GM18870 (cell line): ENCODE results near the gene HERC5.
"Not testable (repeated sequence)": the region's sequence is repeated elsewhere in the genome, so short reads cannot be mapped to it uniquely, and the experiment has no call there.

Experiments used
- ATAC-seq: cut with Tn5 transposase; IDR thresholded peaks from one replicate; pipeline ENCODE4 v1.9.1; 2021; ENCODE audit warnings: moderate library complexity; ENCODE audit not compliant: unreplicated experiment

HERC5 gene

DNA sequence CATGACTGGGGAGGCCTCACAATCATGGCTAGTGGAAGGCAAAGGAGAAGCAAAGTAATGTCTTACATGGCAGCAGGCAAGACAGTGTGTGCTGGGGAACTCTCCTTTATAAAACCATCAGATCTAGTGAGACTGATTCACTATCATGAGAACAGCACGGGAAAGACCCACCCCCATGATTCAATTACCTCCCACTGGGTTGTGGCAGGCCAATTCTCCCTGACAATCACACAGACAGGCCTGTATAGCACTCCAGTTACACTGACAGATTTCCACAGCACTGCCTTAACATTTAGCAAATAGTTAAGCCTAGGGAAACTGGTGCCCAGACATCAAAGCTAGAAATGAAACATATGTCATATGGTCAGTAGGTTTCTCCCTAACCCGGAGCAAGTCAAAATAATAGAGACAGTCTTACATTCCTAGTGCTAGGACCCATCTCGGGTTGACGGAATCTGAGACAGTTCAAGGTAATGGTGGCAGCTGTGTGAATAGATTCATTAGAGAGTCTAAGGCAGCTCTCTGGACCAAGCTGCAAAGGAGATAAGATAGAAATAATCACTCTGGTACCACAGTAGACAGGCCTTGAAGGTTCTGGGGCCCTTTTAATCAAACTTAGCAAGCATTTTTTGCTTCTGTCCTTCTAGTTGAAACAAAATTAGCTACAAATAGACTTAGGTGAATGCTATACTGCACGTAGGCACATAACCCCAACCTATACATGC lies 9.4 kb upstream of the HERC5 start:
- ATAC-seq = no peak

DNA sequence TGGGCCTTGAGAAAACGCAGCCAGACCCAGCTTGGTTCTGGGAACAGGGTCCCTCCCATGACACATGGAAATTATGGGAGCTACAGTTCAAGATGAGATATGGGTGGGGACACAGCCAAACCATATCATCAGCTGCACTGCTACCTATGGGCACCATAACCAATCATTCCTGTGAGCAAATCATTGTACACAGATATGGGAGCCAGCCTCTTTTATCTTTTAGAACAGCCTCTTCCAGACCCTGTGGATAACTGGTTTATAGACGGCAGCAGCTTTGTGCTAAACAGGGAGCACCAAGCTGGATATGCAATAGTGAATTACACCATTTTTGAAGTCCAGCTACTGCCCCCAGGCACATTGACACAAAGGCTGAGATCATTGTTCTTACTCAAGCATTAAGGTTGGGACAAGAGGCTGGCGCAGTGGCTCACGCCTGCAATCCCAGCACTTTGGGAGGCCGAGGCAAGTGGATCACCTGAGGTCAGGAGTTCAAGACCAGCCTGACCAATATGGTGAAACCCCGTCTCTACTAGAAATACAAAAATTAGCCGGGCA lies 8.6 kb upstream of the HERC5 start:
- not testable (repeated sequence) for ATAC-seq

DNA sequence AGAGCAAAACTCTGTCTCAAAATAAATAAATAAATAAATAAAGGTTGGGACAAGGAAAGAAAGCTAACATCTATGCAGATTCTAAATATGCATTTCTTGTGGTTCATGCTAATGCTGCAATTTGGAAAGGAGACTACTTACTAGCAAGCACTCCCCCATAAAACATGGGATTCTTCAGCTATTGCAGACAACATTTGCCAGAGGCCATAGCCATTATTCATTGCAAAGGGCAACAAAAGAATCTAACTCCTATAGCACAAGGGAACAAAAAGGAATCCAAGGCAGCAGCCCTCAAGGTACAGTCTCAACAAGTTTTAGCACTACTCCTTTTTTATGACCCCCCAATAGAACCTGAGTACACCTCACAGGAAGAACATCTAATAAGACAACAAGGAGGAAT lies 8.0 kb upstream of the HERC5 start:
- ATAC-seq = no peak

DNA sequence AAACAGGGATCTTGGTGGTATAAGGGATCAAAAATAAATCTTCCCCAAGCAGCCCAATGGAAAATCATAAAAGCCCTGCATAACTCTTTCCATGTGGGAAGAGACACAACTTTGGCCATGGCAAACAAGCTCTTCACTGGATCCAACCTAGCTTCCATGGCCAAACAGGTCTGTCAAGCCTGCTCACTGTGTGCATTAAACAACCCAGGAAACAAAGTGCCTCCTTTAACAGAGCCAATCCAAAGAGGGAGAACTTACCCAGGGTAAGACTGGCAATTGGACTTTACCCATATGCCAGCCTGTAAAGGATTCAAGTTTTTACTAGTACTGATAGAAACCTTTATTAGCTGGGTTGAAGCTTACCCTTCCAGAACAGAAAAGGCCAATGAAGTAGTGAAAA lies 7.6 kb upstream of the HERC5 start:
- no peak for ATAC-seq

DNA sequence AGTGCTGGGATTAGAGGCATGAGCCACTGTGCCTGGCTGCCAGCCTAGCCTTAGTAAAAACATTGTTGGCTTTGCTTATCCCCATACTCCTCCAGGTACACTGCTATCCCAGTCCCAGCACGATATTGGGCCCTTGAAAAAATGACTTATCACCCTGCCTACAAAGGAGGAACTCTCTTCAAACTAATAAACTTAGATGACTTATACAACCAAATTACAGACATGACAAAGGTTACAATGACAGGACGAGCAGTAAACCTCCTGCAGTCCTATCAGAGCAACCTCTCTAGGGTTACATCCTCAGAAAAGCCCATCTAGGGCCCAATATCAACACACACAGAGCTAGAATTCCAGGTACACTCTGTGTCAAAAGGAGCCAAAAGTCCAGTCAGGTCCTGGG lies 5.7 kb upstream of the HERC5 start:
- ATAC-seq = no peak

DNA sequence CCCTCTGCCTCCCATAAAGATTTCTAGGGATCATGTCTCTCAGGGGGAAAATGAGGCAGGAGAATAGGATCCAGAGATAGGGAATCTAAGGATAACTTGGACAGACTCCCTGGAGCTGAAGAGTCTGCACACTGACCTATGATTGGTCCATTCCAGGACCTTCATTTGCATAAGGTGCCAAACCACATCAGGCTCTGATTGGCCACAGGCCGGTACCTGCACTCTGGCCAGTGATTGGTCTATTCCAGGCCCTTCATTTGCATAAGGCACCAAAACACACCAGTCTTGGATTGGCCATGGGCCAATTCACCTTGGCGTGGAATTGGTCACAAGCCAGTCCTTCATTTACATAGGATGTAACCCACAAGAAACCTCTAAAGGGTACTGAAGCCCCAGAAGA lies 4.0 kb upstream of the HERC5 start:
- no peak for ATAC-seq

DNA sequence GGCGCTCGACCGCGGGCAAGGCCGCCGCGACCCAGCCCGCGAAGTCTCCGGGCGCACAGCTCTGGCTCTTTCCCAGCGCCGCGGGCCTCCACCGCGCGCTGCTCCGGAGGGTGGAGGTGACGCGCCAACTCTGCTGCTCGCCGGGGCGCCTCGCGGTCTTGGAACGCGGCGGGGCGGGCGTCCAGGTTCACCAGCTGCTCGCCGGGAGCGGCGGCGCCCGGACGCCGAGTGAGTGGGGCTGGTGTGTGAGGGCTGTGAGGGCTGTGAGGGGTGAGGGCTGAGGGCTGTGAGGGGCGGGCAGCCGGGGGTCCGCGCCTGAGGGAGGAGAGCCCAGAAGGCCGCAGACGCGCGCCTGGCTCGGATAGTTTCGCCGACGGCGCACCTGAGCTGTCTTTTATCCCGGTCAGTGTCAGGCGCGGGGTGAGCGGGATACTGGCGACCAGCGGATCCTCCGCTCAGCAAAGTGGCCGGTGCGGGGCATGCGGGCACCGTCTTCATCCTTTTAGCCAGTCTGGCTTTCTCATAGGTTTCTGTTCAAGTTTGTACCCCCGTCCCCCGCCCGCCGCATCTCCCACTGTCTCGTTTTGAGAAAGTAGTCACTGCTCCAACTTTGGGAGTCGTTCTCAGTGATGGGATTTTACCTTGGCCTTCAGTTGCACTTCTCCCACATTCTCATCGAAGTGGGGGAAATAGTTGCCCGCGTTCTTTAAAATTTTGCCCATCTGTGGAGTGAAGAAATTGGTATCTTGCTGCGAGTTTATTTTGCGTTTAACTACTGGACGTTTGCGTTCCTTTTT lies 586 bp downstream of the HERC5 start:
- peak; percentile 30 for ATAC-seq

DNA sequence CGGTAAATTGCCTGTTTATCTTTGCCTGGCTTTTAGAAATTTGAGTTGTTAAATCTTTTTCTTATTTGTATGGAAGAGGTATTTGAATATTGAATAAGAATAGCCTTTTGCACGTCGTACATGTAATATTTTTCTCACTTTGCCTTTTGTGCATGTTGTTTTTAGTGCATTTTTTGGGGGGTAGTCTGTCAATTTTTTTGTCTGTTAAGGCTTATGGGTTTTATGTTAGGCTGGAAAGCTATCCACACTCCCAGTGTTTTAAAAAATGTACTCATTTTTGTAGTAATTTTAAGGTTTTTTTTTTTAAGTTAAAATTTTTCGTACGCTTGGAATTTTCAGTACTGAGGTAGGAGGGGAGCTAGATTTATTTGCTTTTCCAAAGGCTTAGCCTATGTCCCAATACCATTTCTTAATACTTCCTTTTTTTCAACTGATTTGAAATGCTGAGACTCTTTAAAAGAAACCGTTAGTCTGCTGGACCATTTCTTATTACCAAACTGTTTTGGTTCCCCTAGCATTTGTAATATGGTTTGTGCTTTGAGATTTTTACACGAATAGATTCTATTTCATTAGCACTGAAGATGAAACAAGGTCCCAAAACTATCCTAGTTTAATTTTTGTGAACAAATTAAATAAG lies 1.3 kb downstream of the HERC5 start:
- no peak for ATAC-seq

DNA sequence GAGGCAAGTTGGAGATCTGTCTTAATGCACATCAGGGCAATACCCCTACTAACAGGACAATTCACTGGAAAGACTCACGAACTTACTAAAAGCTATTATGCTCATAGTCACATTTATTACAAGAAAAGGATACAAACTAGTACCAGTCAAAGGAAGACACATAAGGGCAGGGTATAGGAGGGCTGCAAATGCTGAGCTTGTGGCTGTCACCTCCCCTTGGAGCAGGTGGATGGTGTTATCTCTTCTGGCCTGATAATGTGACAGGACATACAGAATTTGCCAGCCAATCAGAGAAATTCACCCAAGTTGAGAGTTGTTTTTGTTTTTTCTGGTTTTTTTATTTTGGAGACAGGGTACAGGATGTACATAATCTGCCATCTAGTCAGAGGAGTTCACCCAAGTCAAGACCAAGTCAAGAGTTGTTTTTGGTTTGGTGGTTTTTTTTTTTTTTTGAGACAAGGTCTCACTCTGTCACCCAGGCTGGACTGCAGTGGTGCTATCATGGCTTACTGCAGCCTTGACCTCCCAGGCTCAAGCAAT lies 8.8 kb downstream of the HERC5 start:
- no peak for ATAC-seq

DNA sequence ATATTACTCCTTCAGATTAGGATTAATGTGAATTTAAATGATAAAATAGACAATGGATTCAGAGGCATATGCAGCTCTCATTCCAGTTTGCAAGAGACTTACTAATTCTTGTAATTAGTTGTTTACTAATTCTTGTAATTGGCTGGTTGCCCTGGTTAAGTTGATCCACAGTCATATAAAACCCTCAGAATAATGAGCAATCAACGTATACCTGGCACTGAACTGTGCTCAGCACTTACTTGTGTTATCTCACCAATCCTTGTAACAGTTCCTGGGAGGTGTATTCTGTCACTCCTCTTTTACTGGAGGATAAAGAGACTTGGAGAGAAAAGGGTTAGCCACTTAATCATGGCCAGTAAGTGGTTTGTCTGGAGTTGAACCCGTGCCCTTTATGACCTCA lies 10.5 kb downstream of the HERC5 start:
- ATAC-seq = no peak

DNA sequence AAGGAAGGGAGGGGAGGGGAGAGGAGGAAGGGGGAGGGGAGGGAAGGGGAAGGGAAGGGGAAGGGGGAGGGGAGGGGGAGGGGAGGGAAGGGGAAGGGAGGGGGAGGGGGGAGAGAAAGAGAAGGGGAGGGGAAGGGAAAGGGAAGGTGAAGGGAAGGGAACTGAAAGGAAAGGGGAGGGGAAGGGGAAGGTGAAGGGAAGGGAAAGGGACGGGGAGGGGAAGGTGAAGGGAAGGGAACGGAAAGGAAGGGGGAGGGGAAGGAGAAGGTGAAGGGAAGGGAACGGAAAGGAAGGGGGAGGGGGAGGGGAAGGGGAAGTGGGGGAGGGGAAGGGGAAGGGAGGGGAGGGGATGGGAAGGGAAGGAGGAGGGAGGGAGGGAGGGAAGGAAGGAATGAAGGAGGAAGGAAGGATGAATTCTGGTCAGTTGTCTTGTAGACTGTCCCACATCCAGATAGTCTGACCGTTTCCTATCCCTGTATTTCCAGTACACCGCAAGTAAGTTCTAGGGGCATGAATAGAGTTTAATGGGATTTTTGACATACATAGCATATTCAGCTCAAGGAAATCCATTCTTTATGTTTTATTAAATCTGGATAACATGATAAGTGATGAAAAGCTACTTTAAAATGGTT lies 20.4 kb downstream of the HERC5 start:
- no peak for ATAC-seq

DNA sequence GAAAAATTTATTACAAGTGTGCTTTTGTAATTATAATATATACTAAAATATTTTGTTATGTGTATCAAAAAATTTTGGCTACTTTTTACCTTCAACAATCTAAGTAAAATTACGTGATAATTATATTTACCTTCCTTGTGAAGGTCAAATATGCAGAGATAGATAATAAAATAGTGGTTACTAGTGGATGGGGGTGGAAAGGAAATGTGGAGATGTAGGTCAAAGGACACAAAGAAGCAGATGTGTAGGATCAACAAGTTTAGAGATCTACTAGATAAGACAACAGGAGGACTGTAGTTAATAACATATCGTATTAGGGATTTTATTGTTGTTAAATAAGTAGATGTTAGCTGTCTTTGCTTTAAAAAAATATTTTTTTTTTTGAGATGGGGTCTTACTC lies 21.3 kb downstream of the HERC5 start:
- no peak for ATAC-seq

DNA sequence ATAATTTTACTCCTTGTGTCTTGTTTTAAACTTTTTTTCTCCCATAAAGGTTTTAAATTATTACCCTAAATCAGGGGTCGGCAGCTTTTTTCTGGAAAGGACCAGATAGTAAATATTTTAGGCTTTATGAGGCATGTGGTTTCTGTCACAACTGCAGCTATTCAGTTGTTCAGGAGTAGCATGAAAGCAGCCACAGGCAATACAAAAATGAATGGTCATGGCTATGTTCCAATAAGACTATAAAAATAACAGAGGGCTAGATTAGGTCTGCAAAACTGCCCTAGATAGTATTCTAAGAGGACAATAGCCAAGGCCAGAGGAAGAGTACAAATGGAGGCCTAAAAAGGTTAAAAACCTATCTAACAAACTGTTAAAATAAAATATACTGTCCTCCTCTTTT lies 24.6 kb downstream of the HERC5 start:
- no peak for ATAC-seq

DNA sequence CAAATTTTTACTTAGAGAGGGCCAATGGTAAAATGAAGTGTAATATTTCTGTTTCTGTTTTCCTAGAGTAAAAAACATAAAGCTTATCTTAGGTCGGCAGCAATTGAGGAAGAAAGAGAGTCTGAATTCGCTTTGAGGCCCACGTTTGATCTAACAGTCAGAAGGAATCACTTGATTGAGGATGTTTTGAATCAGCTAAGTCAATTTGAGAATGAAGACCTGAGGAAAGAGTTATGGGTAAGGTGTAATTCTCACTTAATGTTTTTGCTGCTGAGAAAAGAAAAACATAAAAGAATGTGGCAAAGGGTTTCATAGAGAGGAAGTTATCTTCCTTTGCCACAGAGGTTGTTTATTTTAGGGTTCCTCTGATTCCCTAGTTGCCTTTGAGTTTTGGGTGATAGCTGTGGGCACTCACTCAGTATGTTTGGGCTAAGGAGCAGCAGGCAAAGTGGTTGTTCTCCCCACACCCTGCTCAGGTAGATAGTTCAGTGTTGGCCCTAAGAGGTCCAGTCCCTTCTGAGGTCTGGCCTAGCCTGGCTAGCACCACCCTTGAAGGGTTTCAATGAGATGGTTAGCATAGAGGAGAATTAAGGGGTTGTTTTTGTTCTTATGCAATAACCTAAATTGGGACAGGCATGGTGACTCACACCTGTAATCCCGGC lies 32.3 kb downstream of the HERC5 start:
- no peak for ATAC-seq

DNA sequence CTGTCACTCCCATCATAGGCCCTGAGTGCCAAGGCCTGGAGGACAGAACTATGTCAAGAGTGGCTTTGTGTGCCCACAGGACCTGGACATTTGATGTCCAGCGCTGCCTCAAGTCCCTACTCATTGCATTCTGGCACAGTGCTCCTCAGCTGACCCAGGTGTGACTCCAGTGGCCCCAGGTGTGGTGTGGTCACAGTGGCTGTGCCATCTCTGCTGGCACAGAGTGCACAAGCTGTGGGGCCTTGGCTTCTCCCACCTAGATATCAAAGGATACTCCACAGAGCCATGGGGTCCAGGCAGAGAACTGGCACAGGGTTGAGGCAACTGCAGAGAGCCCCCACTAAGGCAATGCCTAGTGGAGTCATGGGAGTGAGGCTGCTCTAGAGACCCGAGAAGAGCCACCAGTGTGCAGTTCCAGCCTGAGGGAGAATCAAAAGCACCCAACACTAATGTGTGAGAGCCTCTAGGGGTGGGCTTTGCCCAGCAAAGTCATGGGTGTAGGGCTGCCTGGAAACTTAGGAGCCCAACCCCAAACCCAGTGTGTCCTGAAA lies 41.0 kb downstream of the HERC5 start:
- no peak for ATAC-seq

DNA sequence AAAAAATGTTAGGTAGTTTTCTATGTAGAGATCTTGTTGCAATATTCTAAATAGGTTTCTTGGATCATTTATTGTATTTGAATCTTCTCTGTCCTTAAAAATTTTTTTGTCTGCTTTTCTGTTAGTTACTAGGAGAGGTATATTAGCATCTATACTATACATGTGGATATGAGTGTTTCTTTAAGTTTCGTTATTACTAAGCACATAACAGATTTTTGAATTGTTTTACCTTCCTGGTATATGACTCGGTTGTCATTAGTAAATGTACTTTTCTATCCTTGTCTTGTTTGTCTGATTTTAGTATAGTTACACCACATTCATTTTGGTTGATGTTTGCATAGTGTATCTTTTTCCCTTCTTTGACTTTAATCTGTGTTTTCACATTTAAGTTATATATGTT lies 46.4 kb downstream of the HERC5 start:
- ATAC-seq = no peak

DNA sequence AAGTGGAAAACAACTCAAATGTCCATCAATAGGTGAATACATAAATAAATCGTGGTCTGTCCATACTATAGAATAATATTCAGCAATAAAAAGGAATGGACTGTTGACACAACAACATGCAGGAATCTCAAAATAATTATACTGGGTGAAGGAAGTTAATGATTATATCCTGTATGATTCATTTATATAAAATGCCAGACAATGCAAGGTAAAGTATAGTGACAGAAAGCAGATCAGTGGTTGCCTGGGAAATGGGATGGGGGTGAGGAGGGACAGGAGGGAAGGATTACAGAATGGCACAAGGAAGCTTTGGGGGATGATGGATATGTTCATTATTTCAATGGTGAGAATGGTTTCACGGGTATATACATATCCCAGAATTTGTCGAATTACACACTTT lies 54.3 kb downstream of the HERC5 start:
- ATAC-seq = no peak

DNA sequence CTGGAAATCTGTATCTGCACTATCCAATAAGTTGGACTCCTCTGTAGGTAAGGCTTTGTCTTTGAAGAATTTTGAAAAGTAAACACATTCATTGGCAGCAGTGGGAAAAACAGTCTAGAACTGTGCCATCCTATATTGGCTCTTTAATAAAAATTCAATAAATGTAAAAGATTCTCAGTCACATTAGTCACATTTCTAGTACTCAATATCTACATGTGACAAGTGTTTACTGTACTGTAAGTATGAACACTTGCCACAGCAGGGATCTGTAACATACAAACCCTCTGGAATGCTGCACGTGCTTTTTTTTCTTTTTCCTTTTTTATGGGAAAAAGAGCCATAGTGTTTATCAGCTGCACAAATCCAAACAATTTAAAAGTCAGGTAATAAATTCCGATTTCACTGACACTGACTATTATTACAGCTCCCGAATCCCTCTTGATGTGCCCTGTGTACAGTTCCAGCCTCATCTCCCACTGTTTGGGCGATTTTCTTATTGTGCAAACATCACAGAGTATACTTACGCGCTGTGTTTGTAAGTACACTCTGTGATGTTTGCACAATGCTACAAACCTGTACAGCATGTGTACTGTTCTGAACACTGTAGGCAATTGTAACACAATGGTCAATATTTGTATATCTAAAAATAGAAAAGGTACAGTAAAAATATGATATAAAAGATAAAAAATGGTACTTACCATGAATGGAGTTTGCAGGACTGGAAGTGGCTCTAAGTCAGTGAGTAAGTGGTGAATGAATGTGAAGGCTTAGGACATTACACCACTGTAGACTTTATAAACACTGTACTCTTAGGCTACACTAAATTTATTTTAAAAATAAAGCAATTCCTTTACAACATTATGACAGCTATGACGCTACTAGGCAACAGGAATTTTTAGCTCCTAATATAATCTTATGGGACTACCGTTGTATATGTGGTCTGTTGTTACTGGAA lies 57.9 kb downstream of the HERC5 start:
- ATAC-seq = no peak

DNA sequence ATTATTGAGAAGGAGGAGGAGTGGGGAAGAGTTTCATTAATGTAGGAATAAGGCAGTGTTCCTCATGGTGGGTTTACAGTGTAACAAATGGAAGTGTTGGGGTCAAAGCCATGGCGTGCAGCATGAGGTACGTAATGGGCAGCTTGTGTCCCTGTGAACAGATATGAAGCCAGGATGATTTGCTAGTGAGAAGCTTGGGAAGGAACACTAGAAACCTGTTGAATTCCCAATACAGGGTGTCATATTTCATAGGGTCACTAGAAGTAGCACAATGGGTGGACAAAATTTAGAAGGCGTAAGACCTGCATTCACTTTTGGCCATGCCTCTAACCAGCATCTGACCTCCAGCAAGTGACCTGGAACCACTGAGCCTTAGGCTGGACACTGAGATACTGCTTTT lies 59.8 kb downstream of the HERC5 start:
- ATAC-seq = no peak
